H9 (cell line): Measurements from ENCODE around the gene ZBP1. TPM values are rescaled to one million over a fixed set of nuclear protein-coding genes. Genes with fewer than 3 reads are reported as not detected.

Source experiments
- DNase-seq: peaks from one replicate; pipeline ENCODE4 v3.0.0-alpha.2; 2017
- H2AFZ ChIP-seq: one replicate; pipeline ENCODE4 v1.6.1; 2013; ENCODE audit warnings: mild to moderate bottlenecking, low read length, control low read depth, moderate library complexity
- H2AK5ac ChIP-seq: 2 replicates; pipeline ENCODE4 v1.6.1; 2013; ENCODE audit warnings: low read length, control low read depth, mixed read lengths; ENCODE audit not compliant: insufficient read length
- H2BK120ac ChIP-seq: one replicate; pipeline ENCODE4 v1.6.1; 2013; ENCODE audit warnings: low read depth, mild to moderate bottlenecking, low read length, control low read depth, inconsistent platforms; ENCODE audit not compliant: poor library complexity, severe bottlenecking
- H2BK12ac ChIP-seq: 2 replicates; pipeline ENCODE4 v1.6.1; 2013; ENCODE audit warnings: low read length, control low read depth, mixed read lengths, low read depth; ENCODE audit not compliant: insufficient read length
- H2BK15ac ChIP-seq: 2 replicates; pipeline ENCODE4 v1.6.1; 2013; ENCODE audit warnings: low read depth, low read length, control low read depth
- H2BK20ac ChIP-seq: one replicate; pipeline ENCODE4 v1.6.1; 2013; ENCODE audit warnings: low read depth, mild to moderate bottlenecking, low read length, control low read depth, inconsistent platforms; ENCODE audit not compliant: poor library complexity, severe bottlenecking
- H2BK5ac ChIP-seq: 2 replicates; pipeline ENCODE4 v1.6.1; 2013; ENCODE audit warnings: low read length, control low read depth, mixed read lengths; ENCODE audit not compliant: insufficient read length
- H3K14ac ChIP-seq: 2 replicates; pipeline ENCODE4 v1.6.1; 2013; ENCODE audit warnings: low read length, control low read depth; ENCODE audit not compliant: insufficient read depth
- H3K18ac ChIP-seq: 2 replicates; pipeline ENCODE4 v1.6.1; 2013; ENCODE audit warnings: low read depth, mild to moderate bottlenecking, mixed read lengths, low read length, control low read depth; ENCODE audit not compliant: insufficient read length
- H3K23ac ChIP-seq: 2 replicates; pipeline ENCODE4 v1.6.1; 2013; ENCODE audit warnings: low read length, control low read depth, mixed read lengths, low read depth; ENCODE audit not compliant: insufficient read length
- H3K23me2 ChIP-seq: 2 replicates; pipeline ENCODE4 v1.6.1; 2013; ENCODE audit warnings: low read depth, mild to moderate bottlenecking, mixed read lengths, low read length, control low read depth; ENCODE audit not compliant: insufficient read length, poor library complexity, severe bottlenecking
- H3K27ac ChIP-seq: 2 replicates; pipeline ENCODE4 v1.5.1; 2013; ENCODE audit warnings: low read length, control low read depth, mixed read lengths, low read depth; ENCODE audit not compliant: insufficient read length
- H3K27me3 ChIP-seq: 2 replicates; pipeline ENCODE4 v1.6.1; 2013; ENCODE audit warnings: low read length, control low read depth, inconsistent platforms; ENCODE audit not compliant: insufficient read depth
- H3K4ac ChIP-seq: 2 replicates; pipeline ENCODE4 v1.6.1; 2013; ENCODE audit warnings: low read depth, mild to moderate bottlenecking, control low read depth, inconsistent platforms, low read length, moderate library complexity
- H3K4me1 ChIP-seq: 2 replicates; pipeline ENCODE4 v1.6.1; 2013; ENCODE audit warnings: low read length, control low read depth, inconsistent platforms; ENCODE audit not compliant: insufficient read depth
- H3K4me2 ChIP-seq: 2 replicates; pipeline ENCODE4 v1.6.1; 2013; ENCODE audit warnings: low read length, control low read depth, mixed read lengths; ENCODE audit not compliant: insufficient read length, insufficient read depth
- H3K56ac ChIP-seq: 2 replicates; pipeline ENCODE4 v1.6.1; 2013; ENCODE audit warnings: low read depth, mild to moderate bottlenecking, mixed read lengths, low read length, control low read depth; ENCODE audit not compliant: insufficient read length
- H3K79me1 ChIP-seq: 2 replicates; pipeline ENCODE4 v1.6.1; 2013; ENCODE audit warnings: low read depth, mild to moderate bottlenecking, moderate library complexity, low read length, control low read depth, inconsistent platforms; ENCODE audit not compliant: insufficient read depth, poor library complexity, severe bottlenecking
- H3K79me2 ChIP-seq: 2 replicates; pipeline ENCODE4 v1.6.1; 2013; ENCODE audit warnings: low read length, control low read depth, inconsistent platforms; ENCODE audit not compliant: insufficient read depth
- H3K9ac ChIP-seq: 2 replicates; pipeline ENCODE4 v1.6.1; 2013; ENCODE audit warnings: low read length, control low read depth, mixed read lengths; ENCODE audit not compliant: insufficient read length; ENCODE audit errors: extremely low read depth
- H3K9me3 ChIP-seq: one replicate; pipeline ENCODE4 v1.6.1; 2013; ENCODE audit warnings: low read depth, low read length, inconsistent platforms; ENCODE audit not compliant: control insufficient read depth
- H3T11ph ChIP-seq: one replicate; pipeline ENCODE4 v1.6.1; 2013; ENCODE audit warnings: mild to moderate bottlenecking, low read length, control low read depth, inconsistent platforms
- H4K20me1 ChIP-seq: one replicate; pipeline ENCODE4 v1.6.1; 2013; ENCODE audit not compliant: control insufficient read depth, insufficient read length, insufficient read depth
- H4K5ac ChIP-seq: 2 replicates; pipeline ENCODE4 v1.6.1; 2013; ENCODE audit warnings: low read depth, mild to moderate bottlenecking, mixed read lengths, low read length, control low read depth; ENCODE audit not compliant: insufficient read length
- H4K8ac ChIP-seq: replicated peaks from 2 replicates; pipeline ENCODE4 v1.6.1; 2013; ENCODE audit warnings: low read length, control low read depth, mixed read lengths, low read depth; ENCODE audit not compliant: insufficient read length
- H4K91ac ChIP-seq: 2 replicates; pipeline ENCODE4 v1.6.1; 2013; ENCODE audit warnings: low read depth, mild to moderate bottlenecking, moderate library complexity, mixed read lengths, low read length, control low read depth; ENCODE audit not compliant: insufficient read length
- H3K27ac Mint-ChIP-seq, 3 experiments: 2 replicates in 2 of 3; 3 replicates in 1 of 3; pipeline ENCODE4 v1.8.0; 2020 to 2021; ENCODE audit warnings: mixed read lengths in 3 of 3, mild to moderate bottlenecking in 1 of 3, moderate library complexity in 1 of 3
- H3K27me3 Mint-ChIP-seq: 2 replicates; pipeline ENCODE4 v1.8.0; 2021; ENCODE audit warnings: low read depth, mild to moderate bottlenecking, moderate library complexity, mixed read lengths
- H3K36me3 Mint-ChIP-seq, 3 experiments: 2 replicates in 2 of 3; 3 replicates in 1 of 3; pipeline ENCODE4 v1.8.0; 2020 to 2021; ENCODE audit warnings: low read depth in 3 of 3, mixed read lengths in 3 of 3; ENCODE audit not compliant: insufficient read depth in 1 of 3
- H3K4me1 Mint-ChIP-seq, 2 experiments: 2 replicates each; pipeline ENCODE4 v1.8.0; 2020; ENCODE audit warnings: mixed read lengths in 2 of 2
- H3K4me3 Mint-ChIP-seq, 2 experiments: 2 replicates in 1 of 2; 3 replicates in 1 of 2; pipeline ENCODE4 v1.8.0; 2020 to 2021; ENCODE audit warnings: mild to moderate bottlenecking in 2 of 2, mixed read lengths in 2 of 2, moderate library complexity in 1 of 2
- H3K9me3 Mint-ChIP-seq, 2 experiments: 2 replicates in 1 of 2; 3 replicates in 1 of 2; pipeline ENCODE4 v1.8.0; 2020; ENCODE audit warnings: mild to moderate bottlenecking in 2 of 2, mixed read lengths in 2 of 2, moderate library complexity in 1 of 2
- WGBS: extraction: QIAGEN DNeasy Blood & Tissue Kit; methylation state at CpG from one replicate; pipeline ENCODE4 v1.1.7; 2013; ENCODE audit warnings: missing lambda C conversion rate, low lambda C conversion rate, mixed read lengths; ENCODE audit not compliant: insufficient read length; ENCODE audit errors: extremely low coverage; 5-methylcytosine and 5-hydroxymethylcytosine counted together
- total RNA-seq: library from RNA; stranded (reverse); gene quantifications from 2 replicates; pipeline ENCODE4 v1.2.1, GENCODE V29; 2021
- TF ChIP-seq, protein P1 (sequence below): fragments of 200-600 bp; sonication (generic); conservative IDR thresholded peaks from 3 replicates; pipeline ENCODE4 v1.8.0; 2021; ENCODE audit warnings: antibody characterized with exemption, mild to moderate bottlenecking

ZBP1 gene
- total RNA-seq, 1 experiment from 2014 or later: not detected

DNA sequence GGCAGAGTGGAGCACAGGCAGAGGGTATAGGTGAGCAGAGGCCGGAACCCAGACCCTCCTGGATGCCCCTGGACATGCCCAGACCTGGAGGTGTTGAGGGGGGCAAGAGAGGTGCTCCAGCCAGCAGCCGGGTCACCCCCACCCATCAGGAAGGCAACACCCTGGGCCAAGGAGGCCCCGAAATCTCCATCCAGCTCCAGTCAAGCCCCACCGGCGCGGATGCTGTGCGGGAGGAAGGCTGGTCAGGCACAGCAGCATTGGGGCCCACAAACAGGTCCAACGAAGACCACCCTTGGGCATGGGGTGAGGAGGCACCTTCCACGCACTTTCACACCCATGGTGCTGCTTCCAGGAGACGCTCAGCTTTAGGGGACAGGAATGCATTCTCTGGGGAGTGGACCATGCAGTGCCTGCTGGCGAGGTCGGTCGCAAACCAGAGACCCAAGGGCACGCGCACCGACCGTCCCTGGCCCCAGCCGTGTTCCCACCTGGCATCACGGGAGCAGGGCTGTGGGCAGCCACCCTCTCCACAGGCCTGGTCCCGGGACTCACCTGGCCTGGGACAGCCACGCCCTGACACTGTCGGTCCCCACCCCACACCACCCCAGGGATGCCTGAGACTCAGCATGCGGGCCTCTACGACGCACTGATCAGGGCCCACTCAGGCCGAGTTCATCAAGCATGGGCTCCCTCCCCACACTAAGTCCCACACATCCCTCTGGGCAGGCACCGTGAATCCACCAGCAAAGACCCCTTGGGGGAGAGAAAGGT lies 43.6 kb upstream of the ZBP1 start:
- H3T11ph ChIP-seq: no peak overlapping the region
- no peak overlapping the region for H4K91ac ChIP-seq
- peak overlapping the region in 1 of 3 experiments; percentile 90; a peak in 2 of 7 replicates for H3K27ac Mint-ChIP-seq
- WGBS: no CpG with 5 or more reads among the region's 27 CpGs
- no peak for DNase-seq
- no peaks in the 10 kb centered on the region for H3K9me3 ChIP-seq
- peaks cover 14% of the 10 kb centered on the region; the same call in 1 of the 2 replicates for H3K79me2 ChIP-seq
- H2BK12ac ChIP-seq: no peak overlapping the region
- no peak overlapping the region for H2AK5ac ChIP-seq
- no peaks in the 10 kb centered on the region for H4K20me1 ChIP-seq
- H2BK5ac ChIP-seq: no peak overlapping the region
- no peak overlapping the region for H2BK120ac ChIP-seq
- no peak overlapping the region for H2BK15ac ChIP-seq
- H3K4me2 ChIP-seq: no peak overlapping the region
- H3K4me1 ChIP-seq: no peaks in the 10 kb centered on the region; the same call in 1 of the 2 replicates
- no peak overlapping the region for H3K9ac ChIP-seq
- no peaks in the 10 kb centered on the region for H3K27me3 ChIP-seq
- H4K8ac ChIP-seq: no peak overlapping the region
- no peak overlapping the region for H2AFZ ChIP-seq
- H3K27me3 Mint-ChIP-seq: no peaks in the 10 kb centered on the region
- H3K4me1 Mint-ChIP-seq: peaks cover 46 to 53% of the 10 kb centered on the region in 2 experiments
- H3K4ac ChIP-seq: no peak overlapping the region
- H3K56ac ChIP-seq: no peak overlapping the region
- no peak overlapping the region for H3K18ac ChIP-seq
- no peaks in the 10 kb centered on the region for H3K9me3 Mint-ChIP-seq
- H3K27ac ChIP-seq: no peak overlapping the region
- TF ChIP-seq, protein P1, sequence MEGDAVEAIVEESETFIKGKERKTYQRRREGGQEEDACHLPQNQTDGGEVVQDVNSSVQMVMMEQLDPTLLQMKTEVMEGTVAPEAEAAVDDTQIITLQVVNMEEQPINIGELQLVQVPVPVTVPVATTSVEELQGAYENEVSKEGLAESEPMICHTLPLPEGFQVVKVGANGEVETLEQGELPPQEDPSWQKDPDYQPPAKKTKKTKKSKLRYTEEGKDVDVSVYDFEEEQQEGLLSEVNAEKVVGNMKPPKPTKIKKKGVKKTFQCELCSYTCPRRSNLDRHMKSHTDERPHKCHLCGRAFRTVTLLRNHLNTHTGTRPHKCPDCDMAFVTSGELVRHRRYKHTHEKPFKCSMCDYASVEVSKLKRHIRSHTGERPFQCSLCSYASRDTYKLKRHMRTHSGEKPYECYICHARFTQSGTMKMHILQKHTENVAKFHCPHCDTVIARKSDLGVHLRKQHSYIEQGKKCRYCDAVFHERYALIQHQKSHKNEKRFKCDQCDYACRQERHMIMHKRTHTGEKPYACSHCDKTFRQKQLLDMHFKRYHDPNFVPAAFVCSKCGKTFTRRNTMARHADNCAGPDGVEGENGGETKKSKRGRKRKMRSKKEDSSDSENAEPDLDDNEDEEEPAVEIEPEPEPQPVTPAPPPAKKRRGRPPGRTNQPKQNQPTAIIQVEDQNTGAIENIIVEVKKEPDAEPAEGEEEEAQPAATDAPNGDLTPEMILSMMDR: no peak
- no peak overlapping the region for H3K4me3 Mint-ChIP-seq
- no peak overlapping the region for H3K14ac ChIP-seq
- no peak overlapping the region for H4K5ac ChIP-seq
- peaks cover 3 to 14% (median 6%) of the 10 kb centered on the region in 3 experiments; a peak in 5 of 7 replicates for H3K36me3 Mint-ChIP-seq
- no peak overlapping the region for H3K23ac ChIP-seq
- no peaks in the 10 kb centered on the region for H3K79me1 ChIP-seq
- no peak overlapping the region for H2BK20ac ChIP-seq
- no peaks in the 10 kb centered on the region for H3K23me2 ChIP-seq
